NT2/D1 (cell line): ENCODE results near the gene TEX13D.
"Not testable (repeated sequence)": the region's sequence is repeated elsewhere in the genome, so short reads cannot be mapped to it uniquely, and the experiment has no call there.

Experiments used
- DNase-seq: peaks from one replicate; pipeline ENCODE4 v3.0.0-alpha.2; 2011; ENCODE audit warnings: low read depth, low spot score
- H3K27me3 ChIP-seq: 2 replicates; pipeline ENCODE4 v1.6.0; 2011; ENCODE audit warnings: mild to moderate bottlenecking; ENCODE audit not compliant: insufficient read length, insufficient read depth
- H3K36me3 ChIP-seq: 2 replicates; pipeline ENCODE4 v1.6.1; 2011; ENCODE audit warnings: mild to moderate bottlenecking, low read length, mixed read lengths; ENCODE audit not compliant: insufficient read depth, insufficient read length
- H3K4me1 ChIP-seq: 2 replicates; pipeline ENCODE4 v1.5.1; 2011; ENCODE audit not compliant: insufficient read depth, insufficient read length
- H3K4me3 ChIP-seq: 2 replicates; pipeline ENCODE4 v1.5.1; 2011; ENCODE audit warnings: low read depth; ENCODE audit not compliant: insufficient read length
- H3K9ac ChIP-seq: 2 replicates; pipeline ENCODE4 v1.6.0; 2011; ENCODE audit warnings: low read depth; ENCODE audit not compliant: insufficient read length
- H3K9me3 ChIP-seq: 2 replicates; pipeline ENCODE4 v1.5.1; 2011; ENCODE audit warnings: mild to moderate bottlenecking, low read length; ENCODE audit not compliant: insufficient read depth
- SUZ12 ChIP-seq: IDR thresholded peaks from 2 replicates; pipeline ENCODE4 v1.6.1; 2011; ENCODE audit not compliant: insufficient read length, insufficient read depth; ENCODE audit errors: extremely low read depth
- YY1 ChIP-seq: IDR thresholded peaks from 2 replicates; pipeline ENCODE4 v1.6.1; 2011; ENCODE audit not compliant: insufficient read length, insufficient read depth
- ZNF274 ChIP-seq: IDR thresholded peaks from 2 replicates; pipeline ENCODE4 v1.6.1; 2011; ENCODE audit warnings: mild to moderate bottlenecking, low read depth, low read length

TEX13D gene

GRCh38 chrX:124332481-124333424 lies at the start of gene TEX13D:
TEX13D (plus strand) TSS chrX:124332660; CDS start chrX:124332918, 258 bp downstream.
- Histone ChIP-seq H3K4me3 (no peak within 1 kb of the TSS), H3K27me3 (no peaks in the 10 kb centered on the region), H3K4me1 (no peaks in the 10 kb centered on the region), H3K9me3 (no peaks in the 10 kb centered on the region), H3K36me3 (no peaks in the 10 kb centered on the region), H3K9ac (no peak within 1 kb of the TSS)
- no peak for TF ChIP-seq SUZ12
- no peak for TF ChIP-seq ZNF274
- TF ChIP-seq YY1: no peak
- DNase-seq: no peak

- Histone ChIP-seq H3K9ac (no peak overlapping the region), H3K27me3 (no peaks in the 10 kb centered on the region), H3K36me3 (no peaks in the 10 kb centered on the region), H3K9me3 (no peaks in the 10 kb centered on the region), H3K4me1 (no peaks in the 10 kb centered on the region), H3K4me3 (no peak overlapping the region)
- TF ChIP-seq SUZ12: no peak
- no peak for TF ChIP-seq YY1
- TF ChIP-seq ZNF274: no peak
- DNase-seq: no peak
Measured at GRCh38 chrX:124289443-124289842, 43.0 kb upstream of the TEX13D start.

GRCh38 chrX:124293810-124294209 lies 38.6 kb upstream of the TEX13D start:
- Histone ChIP-seq H3K9me3 (no peaks in the 10 kb centered on the region), H3K4me1 (no peaks in the 10 kb centered on the region), H3K9ac (no peak overlapping the region), H3K4me3 (no peak overlapping the region), H3K27me3 (no peaks in the 10 kb centered on the region), H3K36me3 (no peaks in the 10 kb centered on the region)
- TF ChIP-seq SUZ12 (no peak), YY1 (no peak), ZNF274 (no peak)
- no peak for DNase-seq

- H3K4me3 ChIP-seq, H3K9me3 ChIP-seq, H3K4me1 ChIP-seq, H3K9ac ChIP-seq, H3K36me3 ChIP-seq, DNase-seq, H3K27me3 ChIP-seq: not testable (repeated sequence)
Measured at GRCh38 chrX:124299323-124299722, 33.1 kb upstream of the TEX13D start.

- Histone ChIP-seq H3K36me3 (no peaks in the 10 kb centered on the region), H3K4me1 (no peaks in the 10 kb centered on the region), H3K9ac (no peak overlapping the region), H3K27me3 (no peaks in the 10 kb centered on the region), H3K9me3 (no peaks in the 10 kb centered on the region), H3K4me3 (no peak overlapping the region)
- no peak for DNase-seq
- TF ChIP-seq SUZ12 (no peak), YY1 (no peak), ZNF274 (no peak)
Measured at GRCh38 chrX:124300405-124300804, 32.1 kb upstream of the TEX13D start.

GRCh38 chrX:124307253-124307907 lies 25.1 kb upstream of the TEX13D start:
- TF ChIP-seq YY1 (no peak), SUZ12 (no peak)
- Histone ChIP-seq H3K27me3 (no peaks in the 10 kb centered on the region), H3K9ac (no peak overlapping the region), H3K4me1 (no peaks in the 10 kb centered on the region), H3K9me3 (no peaks in the 10 kb centered on the region), H3K4me3 (no peak overlapping the region), H3K36me3 (no peaks in the 10 kb centered on the region)
- DNase-seq: no peak

- Histone ChIP-seq H3K4me3 (no peak overlapping the region), H3K36me3 (no peaks in the 10 kb centered on the region), H3K27me3 (no peaks in the 10 kb centered on the region), H3K4me1 (no peaks in the 10 kb centered on the region), H3K9me3 (no peaks in the 10 kb centered on the region), H3K9ac (no peak overlapping the region)
- no peak for DNase-seq
- no peak for TF ChIP-seq YY1
- no peak for TF ChIP-seq SUZ12
- no peak for TF ChIP-seq ZNF274
Measured at GRCh38 chrX:124325732-124326131, 6.7 kb upstream of the TEX13D start.
